ENCODE measurements around the gene GRM2.

The GRM2 gene

GRCh38 chr3:51680663-51681230 lies 26.1 kb upstream of the GRM2 start:
- no peak for DNase-seq

GRCh38 chr3:51681453-51681852 lies 25.4 kb upstream of the GRM2 start:
- peak; percentile 43 for DNase-seq

- DNase-seq: peak; percentile 85
These were observed 24.8 kb upstream of the GRM2 start for GRCh38 chr3:51682079-51682478.

GRCh38 chr3:51682526-51682925 lies 24.3 kb upstream of the GRM2 start:
- no peak for DNase-seq

GRCh38 chr3:51683566-51683965 lies 23.3 kb upstream of the GRM2 start:
- no peak for DNase-seq

GRCh38 chr3:51684971-51685751 lies 21.7 kb upstream of the GRM2 start:
- no peak for DNase-seq

- DNase-seq: no peak
These were observed 20.8 kb upstream of the GRM2 start for GRCh38 chr3:51686056-51686455.

GRCh38 chr3:51686512-51687215 lies 20.2 kb upstream of the GRM2 start:
- peak; percentile 90 for DNase-seq

GRCh38 chr3:51687431-51688205 lies 19.2 kb upstream of the GRM2 start:
- no peak for DNase-seq

- no peak for DNase-seq
These were observed 18.7 kb upstream of the GRM2 start for GRCh38 chr3:51688206-51688600.

- no peak for DNase-seq
These were observed 15.8 kb upstream of the GRM2 start for GRCh38 chr3:51691021-51691420.

- no peak for DNase-seq
These were observed 14.9 kb upstream of the GRM2 start for GRCh38 chr3:51691949-51692348.

- DNase-seq: no peak
These were observed 13.9 kb upstream of the GRM2 start for GRCh38 chr3:51692980-51693395.

GRCh38 chr3:51696954-51697353 lies 9.9 kb upstream of the GRM2 start:
- DNase-seq: no peak

GRCh38 chr3:51698209-51698608 lies 8.7 kb upstream of the GRM2 start:
- DNase-seq: no peak

- no peak for DNase-seq
These were observed 6.5 kb upstream of the GRM2 start for GRCh38 chr3:51700403-51700802.

GRCh38 chr3:51702156-51702555 lies 4.7 kb upstream of the GRM2 start:
- DNase-seq: no peak

GRCh38 chr3:51703068-51703760 lies 3.7 kb upstream of the GRM2 start:
- DNase-seq: no peak

GRCh38 chr3:51703761-51704510 lies 2.9 kb upstream of the GRM2 start:
- DNase-seq: no peak

GRCh38 chr3:51704511-51704950 lies 2.3 kb upstream of the GRM2 start:
- DNase-seq: peak; percentile 10

- DNase-seq: no peak
These were observed 1.4 kb upstream of the GRM2 start for GRCh38 chr3:51705276-51706020.
